Suprapubic skin (tissue), 4 donors: Measurements from ENCODE around the gene ANK2. TPM values are rescaled to one million over a fixed set of nuclear protein-coding genes. Genes with fewer than 3 reads are reported as not detected.

Experiments
- DNase-seq, 2 donors: peaks; one replicate each; pipeline ENCODE4 v3.0.0-alpha.2; 2019; ENCODE audit warnings: low spot score in 2 of 2
- H3K27ac ChIP-seq: fragments of 200-600 bp; sonication (generic); one replicate; pipeline ENCODE4 v1.5.1; 2019
- H3K27me3 ChIP-seq: fragments of 200-600 bp; sonication (generic); one replicate; pipeline ENCODE4 v1.5.1; 2019
- H3K36me3 ChIP-seq: fragments of 200-600 bp; sonication (generic); one replicate; pipeline ENCODE4 v1.5.1; 2019
- H3K4me1 ChIP-seq: fragments of 200-600 bp; sonication (generic); one replicate; pipeline ENCODE4 v1.5.1; 2019
- H3K4me3 ChIP-seq: fragments of 200-600 bp; sonication (generic); one replicate; pipeline ENCODE4 v1.5.1; 2019; ENCODE audit warnings: mild to moderate bottlenecking
- H3K9me3 ChIP-seq: fragments of 200-600 bp; sonication (generic); one replicate; pipeline ENCODE4 v1.5.1; 2019
- CTCF ChIP-seq, 2 donors: fragments of 200-600 bp in 1 of 2; fragments of 450-650 bp in 1 of 2; sonication (generic) in 1 of 2; IDR thresholded peaks; one replicate each; pipeline ENCODE4 v1.5.1; 2016 to 2019; ENCODE audit warnings: antibody characterized with exemption in 2 of 2, mild to moderate bottlenecking in 1 of 2, moderate library complexity in 1 of 2
- EP300 ChIP-seq: sonication (generic); formaldehyde crosslinking; IDR thresholded peaks from one replicate; pipeline ENCODE4 v1.6.1; 2017; ENCODE audit warnings: antibody characterized with exemption
- POLR2A ChIP-seq, 2 donors: fragments of 450-650 bp; IDR thresholded peaks; one replicate each; pipeline ENCODE4 v1.6.1; 2017; ENCODE audit warnings: antibody characterized with exemption in 2 of 2, mild to moderate bottlenecking in 2 of 2, moderate library complexity in 2 of 2
- POLR2AphosphoS5 ChIP-seq, 3 donors: sonication (generic); formaldehyde crosslinking; IDR thresholded peaks; one replicate each; pipeline ENCODE4 v1.6.1; 2017; ENCODE audit warnings: antibody characterized with exemption in 3 of 3
- WGBS: methylation state at CpG from one replicate; pipeline ENCODE4 v1.1.5; 2018; 5-methylcytosine and 5-hydroxymethylcytosine counted together
- total RNA-seq, 4 donors: library from RNA; depleted of rRNA; stranded (reverse); fragments of >200 nt; gene quantifications; one replicate each; pipeline ENCODE4 v1.1.0, GENCODE V29; 2016

Gene ANK2
- total RNA-seq, 4 donors from 2014 or later, result 7.7 to 15.2 (median 11.2) TPM

DNA sequence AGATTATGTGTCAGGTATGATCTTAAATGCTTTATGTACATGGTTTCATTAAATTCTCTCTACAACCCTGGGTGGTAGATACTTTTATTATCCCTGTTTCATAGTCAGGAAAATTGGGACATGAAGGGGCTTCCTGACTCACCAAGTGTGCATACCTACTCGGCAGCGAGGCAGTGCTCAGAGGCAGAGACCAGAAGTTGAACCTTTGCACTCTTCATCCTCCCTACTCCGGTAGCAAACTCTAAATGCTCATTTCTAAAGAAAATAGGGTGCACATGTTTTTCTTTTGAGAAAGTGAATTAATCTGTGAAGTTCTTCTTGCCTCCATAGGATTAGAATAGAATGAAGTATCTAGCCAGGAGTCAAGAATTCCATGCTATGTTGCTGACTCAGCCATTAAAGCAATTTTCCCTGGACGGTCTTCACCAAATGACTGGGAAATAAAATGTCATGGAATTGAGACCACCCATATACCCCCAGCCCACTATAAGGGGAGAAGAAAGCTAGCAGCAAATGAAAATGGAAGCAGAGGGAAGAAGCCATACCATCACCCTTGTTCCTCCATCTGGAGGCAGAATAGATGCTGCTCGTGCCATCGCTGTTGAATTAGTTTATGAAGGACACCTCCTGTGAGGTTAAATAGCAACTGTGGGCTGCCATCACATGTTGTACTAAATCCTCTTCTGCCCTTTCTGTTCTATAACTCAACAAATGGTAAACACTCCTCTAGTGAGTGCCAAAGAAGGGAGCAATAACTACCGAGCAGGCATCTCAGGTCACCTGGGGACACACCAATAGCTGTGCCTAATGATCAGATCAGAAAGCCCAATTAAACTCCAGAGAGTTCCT, 356.6 kb downstream of the ANK2 start:
- no peaks in the 10 kb centered on the region for H3K9me3 ChIP-seq
- H3K4me3 ChIP-seq, result no peak overlapping the region
- no peaks in the 10 kb centered on the region for H3K36me3 ChIP-seq
- no peak for DNase-seq
- H3K27ac ChIP-seq, result no peak overlapping the region
- H3K4me1 ChIP-seq, result peaks cover under 1% of the 10 kb centered on the region
- 85% methylated on average over 7 of the region's 7 CpGs for WGBS
- TF ChIP-seq EP300 (no peak), CTCF (IDR thresholded peaks at IDR 0.05) (no peak), POLR2A (IDR thresholded peaks at IDR 0.05) (no peak), POLR2AphosphoS5 (IDR thresholded peaks at IDR 0.05) (no peak)
- no peaks in the 10 kb centered on the region for H3K27me3 ChIP-seq

- TF ChIP-seq EP300, result no peak
- TF ChIP-seq POLR2A (IDR thresholded peaks at IDR 0.05), result no peak
- TF ChIP-seq POLR2AphosphoS5 (IDR thresholded peaks at IDR 0.05), result no peak
- no peak for TF ChIP-seq CTCF (IDR thresholded peaks at IDR 0.05)
- no peak for DNase-seq
- Histone ChIP-seq H3K9me3 (no peaks in the 10 kb centered on the region), H3K27me3 (no peaks in the 10 kb centered on the region), H3K4me3 (no peak overlapping the region), H3K27ac (no peak overlapping the region), H3K36me3 (no peaks in the 10 kb centered on the region), H3K4me1 (peaks cover 4% of the 10 kb centered on the region)
- 41% methylated on average over 7 of the region's 7 CpGs for WGBS
Observed at GRCh38 chr4:113406723-113407016, 357.2 kb downstream of the ANK2 start.

- no peaks in the 10 kb centered on the region for H3K27me3 ChIP-seq
- TF ChIP-seq POLR2A (IDR thresholded peaks at IDR 0.05), result no peak
- no peak for TF ChIP-seq CTCF (IDR thresholded peaks at IDR 0.05)
- no peak for TF ChIP-seq POLR2AphosphoS5 (IDR thresholded peaks at IDR 0.05)
- TF ChIP-seq EP300, result no peak
- no peak overlapping the region for H3K27ac ChIP-seq
- H3K36me3 ChIP-seq, result no peaks in the 10 kb centered on the region
- WGBS, result 80% methylated on average over 2 of the region's 2 CpGs
- H3K4me3 ChIP-seq, result no peak overlapping the region
- peaks cover 4% of the 10 kb centered on the region for H3K4me1 ChIP-seq
- no peaks in the 10 kb centered on the region for H3K9me3 ChIP-seq
- DNase-seq, result no peak
Observed at GRCh38 chr4:113407409-113407808, 358.0 kb downstream of the ANK2 start.

GRCh38 chr4:113409181-113409580, 359.7 kb downstream of the ANK2 start:
- H3K27ac ChIP-seq, result no peak overlapping the region
- TF ChIP-seq EP300 (no peak), POLR2A (IDR thresholded peaks at IDR 0.05) (no peak), POLR2AphosphoS5 (IDR thresholded peaks at IDR 0.05) (no peak), CTCF (IDR thresholded peaks at IDR 0.05) (no peak)
- peaks cover 4% of the 10 kb centered on the region for H3K4me1 ChIP-seq
- H3K4me3 ChIP-seq, result no peak overlapping the region
- no peaks in the 10 kb centered on the region for H3K27me3 ChIP-seq
- WGBS, result 51% methylated on average over 4 of the region's 4 CpGs
- DNase-seq, result no peak
- H3K36me3 ChIP-seq, result no peaks in the 10 kb centered on the region
- H3K9me3 ChIP-seq, result no peaks in the 10 kb centered on the region

GRCh38 chr4:113410686-113411085, 361.2 kb downstream of the ANK2 start:
- no peak for DNase-seq
- Histone ChIP-seq H3K27me3 (no peaks in the 10 kb centered on the region), H3K9me3 (no peaks in the 10 kb centered on the region), H3K36me3 (no peaks in the 10 kb centered on the region), H3K27ac (no peak overlapping the region), H3K4me3 (no peak overlapping the region), H3K4me1 (peaks cover 4% of the 10 kb centered on the region)
- TF ChIP-seq POLR2A (IDR thresholded peaks at IDR 0.05) (no peak), EP300 (no peak), POLR2AphosphoS5 (IDR thresholded peaks at IDR 0.05) (no peak), CTCF (IDR thresholded peaks at IDR 0.05) (no peak)
